ENCODE results near the gene GLIS1. TPM values are rescaled to one million over a fixed set of nuclear protein-coding genes. Genes with fewer than 3 reads are reported as not detected.

Gene GLIS1
- total and polyA plus RNA-seq, 2 of the 8 experiments (the other 6 are each of a cell fraction or from before 2014, with no cell fraction given), result 0.15 to 0.22 TPM

DNA sequence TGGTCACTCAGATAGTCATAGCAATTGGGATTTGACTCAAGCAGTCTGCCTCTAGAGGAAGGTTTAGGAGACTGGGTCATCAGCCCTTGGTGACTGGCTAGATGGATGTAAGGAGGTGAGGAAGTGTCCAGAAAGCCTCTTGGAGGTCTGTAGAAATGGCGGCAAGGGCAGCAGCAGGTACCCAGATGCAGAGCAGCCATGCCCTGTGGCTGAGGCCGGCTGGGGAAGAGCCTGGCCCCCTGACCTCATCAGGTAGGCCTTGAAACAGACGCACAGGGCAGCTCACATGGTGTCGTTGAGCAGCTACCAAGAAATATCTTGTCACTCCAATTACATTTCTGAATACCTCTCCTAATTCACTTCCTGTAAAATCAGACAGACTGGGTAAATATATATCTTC lies 181.6 kb downstream of the GLIS1 start (continued):
- no peak for TF ChIP-seq CHD7 (IDR thresholded peaks at IDR 0.05; ENCODE audit: insufficient replicate concordance, low read length)
- no peak for TF ChIP-seq SRF (IDR thresholded peaks at IDR 0.05; ENCODE audit: low read depth, low read length)
- TF ChIP-seq SUZ12 (IDR thresholded peaks at IDR 0.05; ENCODE audit: low read length), result no peak
- TF ChIP-seq SIRT6 (IDR thresholded peaks at IDR 0.05; ENCODE audit: low read length), result no peak
- no peak for TF ChIP-seq CBX5 (IDR thresholded peaks at IDR 0.05; ENCODE audit: low read depth, low read length)
- TF ChIP-seq, protein P1, sequence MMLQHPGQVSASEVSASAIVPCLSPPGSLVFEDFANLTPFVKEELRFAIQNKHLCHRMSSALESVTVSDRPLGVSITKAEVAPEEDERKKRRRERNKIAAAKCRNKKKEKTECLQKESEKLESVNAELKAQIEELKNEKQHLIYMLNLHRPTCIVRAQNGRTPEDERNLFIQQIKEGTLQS (IDR thresholded peaks at IDR 0.05; ENCODE audit: insufficient read depth, low read depth, low read length), result no peak
- no peak for TF ChIP-seq POLR2AphosphoS5 (IDR thresholded peaks at IDR 0.05; ENCODE audit: low read depth, low read length)
- no peak for TF ChIP-seq SAP30 (IDR thresholded peaks at IDR 0.05; ENCODE audit: insufficient read depth, insufficient replicate concordance, low read length)
- TF ChIP-seq BRCA1 (IDR thresholded peaks at IDR 0.05; ENCODE audit: low read depth, low read length), result no peak

Measured in H1 (cell line).